Measurements from ENCODE around the gene SHLD2.
"Not testable (repeated sequence)": the region's sequence is repeated elsewhere in the genome, so short reads cannot be mapped to it uniquely, and the experiment has no call there.

The SHLD2 gene

GRCh38 chr10:87094373-87095235 is at the start of gene SHLD2, which contains the start of gene GLUD1:
SHLD2 (plus strand) TSS chr10:87095206; CDS start chr10:87151355, 56,149 bp downstream.
GLUD1 (minus strand) TSS chr10:87094843; CDS start chr10:87094769, 74 bp downstream.
- DNase-seq: peak; percentile 86 to 88

- no peak for DNase-seq
Measured at GRCh38 chr10:87045434-87045938, 49.5 kb upstream of the SHLD2 start.

GRCh38 chr10:87053111-87053510 is 41.9 kb upstream of the SHLD2 start:
- no peak for DNase-seq

- DNase-seq: no peak
Measured at GRCh38 chr10:87053577-87054181, 41.3 kb upstream of the SHLD2 start.

- DNase-seq: peak; percentile 76 to 77
Measured at GRCh38 chr10:87054373-87055295, 40.4 kb upstream of the SHLD2 start.

GRCh38 chr10:87058171-87058570 is 36.8 kb upstream of the SHLD2 start:
- DNase-seq: no peak

GRCh38 chr10:87059401-87059800 is 35.6 kb upstream of the SHLD2 start:
- no peak for DNase-seq

GRCh38 chr10:87060280-87060928 is 34.6 kb upstream of the SHLD2 start:
- no peak for DNase-seq

GRCh38 chr10:87064651-87065050 is 30.4 kb upstream of the SHLD2 start:
- DNase-seq: no peak

GRCh38 chr10:87066178-87066577 is 28.8 kb upstream of the SHLD2 start:
- no peak for DNase-seq

- no peak for DNase-seq
Measured at GRCh38 chr10:87066865-87067264, 28.1 kb upstream of the SHLD2 start.

- DNase-seq: no peak
Measured at GRCh38 chr10:87068281-87068680, 26.7 kb upstream of the SHLD2 start.

GRCh38 chr10:87072449-87072848 is 22.6 kb upstream of the SHLD2 start:
- no peak for DNase-seq

GRCh38 chr10:87076421-87076820 is 18.6 kb upstream of the SHLD2 start:
- not testable (repeated sequence) for DNase-seq

- no peak for DNase-seq
Measured at GRCh38 chr10:87079106-87079836, 15.7 kb upstream of the SHLD2 start.

- DNase-seq: not testable (repeated sequence)
Measured at GRCh38 chr10:87080621-87081020, 14.4 kb upstream of the SHLD2 start.

- not testable (repeated sequence) for DNase-seq
Measured at GRCh38 chr10:87081574-87081973, 13.4 kb upstream of the SHLD2 start.

GRCh38 chr10:87082219-87082618 is 12.8 kb upstream of the SHLD2 start:
- DNase-seq: not testable (repeated sequence)

GRCh38 chr10:87083576-87084290 is 11.3 kb upstream of the SHLD2 start:
- DNase-seq: peak; percentile 48 to 56

- peak; percentile 51 to 58 for DNase-seq
Measured at GRCh38 chr10:87084291-87084782, 10.7 kb upstream of the SHLD2 start.

GRCh38 chr10:87085537-87085936 is 9.5 kb upstream of the SHLD2 start:
- no peak for DNase-seq
